HG02840 (cell line): ENCODE measurements around the gene SLC44A2.
A peak's percentile ranks its signal among the peaks of the same experiment; 100 is the strongest.
"Not testable (repeated sequence)": the region's sequence is repeated elsewhere in the genome, so short reads cannot be mapped to it uniquely, and the experiment has no call there.

Experiments
- ATAC-seq: cut with Tn5 transposase; IDR thresholded peaks from one replicate; pipeline ENCODE4 v1.9.1; 2021; ENCODE audit warnings: mild to moderate bottlenecking, moderate library complexity, moderate number of reproducible peaks; ENCODE audit not compliant: unreplicated experiment, low FRiP score

The SLC44A2 gene

GRCh38 chr19:10646456-10647159, 21.3 kb downstream of the SLC44A2 start:
- no peak for ATAC-seq

- ATAC-seq, result no peak
These were observed 23.0 kb downstream of the SLC44A2 start for GRCh38 chr19:10648360-10648759.

- no peak for ATAC-seq
These were observed 26.5 kb downstream of the SLC44A2 start for GRCh38 chr19:10651851-10652250.

- ATAC-seq, result no peak
These were observed 28.1 kb downstream of the SLC44A2 start for GRCh38 chr19:10653482-10653731.

- peak; percentile 78 for ATAC-seq
These were observed 28.6 kb downstream of the SLC44A2 start, which contains the start of gene ILF3 for GRCh38 chr19:10653732-10654609. TSS of gene ILF3 (plus strand) at chr19:10654346. CDS start at chr19:10670606, 16,260 bp downstream.

- ATAC-seq, result peak; percentile 20
These were observed 29.5 kb downstream of the SLC44A2 start for GRCh38 chr19:10654610-10655456.

- no peak for ATAC-seq
These were observed 30.3 kb downstream of the SLC44A2 start for GRCh38 chr19:10655457-10656312.

- ATAC-seq, result no peak
These were observed 35.0 kb downstream of the SLC44A2 start for GRCh38 chr19:10660346-10660745.

- ATAC-seq, result no peak
These were observed 36.6 kb downstream of the SLC44A2 start for GRCh38 chr19:10661946-10662345.

GRCh38 chr19:10662384-10663251, 37.3 kb downstream of the SLC44A2 start:
- ATAC-seq, result no peak

- not testable (repeated sequence) for ATAC-seq
These were observed 37.9 kb downstream of the SLC44A2 start for GRCh38 chr19:10663252-10663563.

GRCh38 chr19:10667867-10668266, 42.5 kb downstream of the SLC44A2 start:
- ATAC-seq, result no peak

- no peak for ATAC-seq
These were observed 43.9 kb downstream of the SLC44A2 start for GRCh38 chr19:10669246-10669645.

GRCh38 chr19:10670182-10670581, 44.8 kb downstream of the SLC44A2 start:
- ATAC-seq, result no peak

GRCh38 chr19:10670876-10671804, 45.8 kb downstream of the SLC44A2 start:
- ATAC-seq, result no peak

GRCh38 chr19:10671922-10672321, 46.6 kb downstream of the SLC44A2 start:
- not testable (repeated sequence) for ATAC-seq

GRCh38 chr19:10675214-10675613, 49.9 kb downstream of the SLC44A2 start:
- not testable (repeated sequence) for ATAC-seq

GRCh38 chr19:10677751-10678150, 52.4 kb downstream of the SLC44A2 start:
- ATAC-seq, result no peak
